HepG2 (cell line): ENCODE data around the gene BABAM2. TPM values are rescaled to one million over a fixed set of nuclear protein-coding genes. Genes with fewer than 3 reads are reported as not detected.
A peak's percentile ranks its signal among the peaks of the same experiment; 100 is the strongest.

Experiments used
- ATAC-seq: fragments of 200-7000 bp; cut with Tn5 transposase; 3 replicates; pipeline ENCODE4 v1.9.1; 2020; ENCODE audit warnings: mild to moderate bottlenecking, moderate library complexity
- BruUV-seq: library from RNA; stranded (reverse); fragments of 400-500 nt; replicated peaks from 2 replicates; lab custom pipeline; 2021; lab: Mats Ljungman, UMichigan
- CTCF ChIA-PET: fragments of 300-600 bp; formaldehyde crosslinking; extraction: SDS; loops from one replicate; lab custom pipeline; 2021; ENCODE audit warnings: low total read pairs, inconsistent platforms, low intra/inter-chr PET ratio; lab: Yijun Ruan, JAX
- POLR2A ChIA-PET: fragments of 350-600 bp; sonication (Branson Sonifier 250); formaldehyde crosslinking; loops from one replicate; lab custom pipeline; 2020; ENCODE audit warnings: antibody characterized with exemption, inconsistent platforms; lab: Yijun Ruan, JAX
- DNase-seq: peaks from one replicate; pipeline ENCODE4 v3.0.0-alpha.2; 2015; ENCODE audit warnings: low spot score
- FAIRE-seq: peaks from 3 replicates; lab custom pipeline; 2011; peaks lifted over from hg19 to GRCh38; lab: Jason Lieb, UNC
- H2AFZ ChIP-seq: one replicate; pipeline ENCODE4 v1.6.1; 2011; ENCODE audit warnings: low read length, inconsistent platforms
- H3K27ac ChIP-seq: fragments of 300-600 bp; 3 replicates; pipeline ENCODE4 v1.8.0; 2011; ENCODE audit warnings: mixed run types, mild to moderate bottlenecking, mixed read lengths, low read length, inconsistent platforms; ENCODE audit not compliant: insufficient read depth; ENCODE audit errors: extremely low read length
- H3K27me3 ChIP-seq, 2 experiments: fragments of 200-600 bp in 1 of 2; 2 replicates in 1 of 2; 3 replicates in 1 of 2; pipeline versions ENCODE4 v1.6.0 to v1.8.0; 2011; ENCODE audit warnings: low read length in 2 of 2, mild to moderate bottlenecking in 2 of 2, moderate library complexity in 2 of 2, inconsistent platforms in 1 of 2; ENCODE audit not compliant: insufficient read depth in 2 of 2, control insufficient read depth in 1 of 2
- H3K36me3 ChIP-seq, 2 experiments: fragments of 200-600 bp in 1 of 2; replicated peaks in 1 of 2; 2 replicates in 1 of 2; 3 replicates in 1 of 2; pipeline versions ENCODE4 v1.5.1 to v1.8.0; 2011; ENCODE audit warnings: low read length in 2 of 2, inconsistent platforms in 1 of 2; ENCODE audit not compliant: insufficient read depth in 2 of 2, control insufficient read depth in 1 of 2
- H3K4me1 ChIP-seq: 2 replicates; pipeline ENCODE4 v1.5.1; 2012; ENCODE audit warnings: low read length, inconsistent platforms; ENCODE audit not compliant: insufficient read depth
- H3K4me2 ChIP-seq: 2 replicates; pipeline ENCODE4 v1.6.0; 2011; ENCODE audit warnings: low read depth, low read length, inconsistent platforms
- H3K4me3 ChIP-seq, 3 experiments: fragments of 200-600 bp in 1 of 3; sonication (generic), shearing (Covaris generic) in 1 of 3; replicated peaks in 1 of 3; 2 replicates each; pipeline ENCODE4 v1.5.1; 2011 to 2016; ENCODE audit warnings: low read length in 3 of 3, inconsistent platforms in 2 of 3, low read depth in 2 of 3, mild to moderate bottlenecking in 2 of 3, control low read depth in 1 of 3, mixed read lengths in 1 of 3; ENCODE audit not compliant: insufficient read depth in 1 of 3
- H3K79me2 ChIP-seq: one replicate; pipeline ENCODE4 v1.6.1; 2011; ENCODE audit warnings: low read length, inconsistent platforms; ENCODE audit not compliant: insufficient read depth
- H3K9ac ChIP-seq: 2 replicates; pipeline ENCODE4 v1.6.0; 2011; ENCODE audit warnings: mild to moderate bottlenecking, low read depth, low read length, inconsistent platforms; ENCODE audit not compliant: insufficient read depth
- H3K9me3 ChIP-seq: 2 replicates; pipeline ENCODE4 v1.5.1; 2012; ENCODE audit warnings: mild to moderate bottlenecking, low read length
- H4K20me1 ChIP-seq: 2 replicates; pipeline ENCODE4 v1.6.0; 2011; ENCODE audit warnings: inconsistent platforms, mild to moderate bottlenecking, low read length, moderate library complexity; ENCODE audit not compliant: insufficient read depth
- ZBTB33 ChIP-seq: sonication (generic); formaldehyde crosslinking; IDR thresholded peaks from 2 replicates; pipeline ENCODE4 v1.4.0; 2020; ENCODE audit warnings: missing genetic modification reagents
- ZNF883 ChIP-seq: sonication (generic); formaldehyde crosslinking; IDR thresholded peaks from 2 replicates; pipeline ENCODE4 v1.5.1; 2020; ENCODE audit warnings: mild to moderate bottlenecking, missing genetic modification reagents; ENCODE audit errors: not compliant biosample characterization
- WGBS: methylation state at CpG from one replicate; pipeline ENCODE4 v1.1.6; 2017; ENCODE audit warnings: low lambda C conversion rate; 5-methylcytosine and 5-hydroxymethylcytosine counted together
- in situ Hi-C: cut with HindIII; loops from 2 replicates; pipeline ENCODE4 v1.10.0; 2017; ENCODE audit warnings: low pct_unique_long_range_greater_than_20kb; ENCODE audit not compliant: extremely low pct_ligation_motif_present
- intact Hi-C: fragments of 100-400 bp; cut with micrococcal nuclease; formaldehyde crosslinking; loops from one replicate; pipeline ENCODE4 v1.10.0; 2022; ENCODE audit not compliant: unreplicated experiment
- polyA plus RNA-seq, 8 experiments: library from polyadenylated mRNA; depleted of rRNA in 3 of 8; stranded (reverse) in 7 of 8; unstranded in 1 of 8; fragments of >200 nt; fragmentation: Illumina TruSeq in 4 of 8; extraction: Trizol in 4 of 8; gene quantifications; 2 replicates each; pipeline versions ENCODE4 v1.2.1 to v1.2.3, GENCODE V29; 2011 to 2016; ENCODE audit warnings: low read depth in 4 of 8, missing spikeins in 1 of 8, mixed read lengths in 1 of 8; ENCODE audit not compliant: insufficient read depth in 1 of 8
- total RNA-seq, 5 experiments: library from RNA; depleted of rRNA; stranded (reverse); fragments of >200 nt; fragmentation: Illumina TruSeq; extraction: Trizol; gene quantifications; 2 replicates each; pipeline ENCODE4 v1.2.3, GENCODE V29; 2016; ENCODE audit warnings: low read depth in 1 of 5

BABAM2 gene
- total and polyA plus RNA-seq, 2 of the 13 experiments (the other 11 are each of a cell fraction or from before 2014, with no cell fraction given) = 24.9 to 28.0 TPM

- Histone ChIP-seq H3K9ac (no peak overlapping the region), H4K20me1 (no peaks in the 10 kb centered on the region), H2AFZ (no peak overlapping the region), H3K4me1 (peaks cover 34% of the 10 kb centered on the region)
- no peak for ATAC-seq
- POLR2A ChIA-PET = no interaction called here
- 71% methylated on average over 17 of the region's 17 CpGs for WGBS
- BruUV-seq = no TSS peak
- intact Hi-C loops = no loop called here
- TF ChIP-seq ZNF883 (CRISPR knock-in tag) (no peak), ZBTB33 (CRISPR knock-in tag) (peak; percentile 86)
- TF ChIP-seq, all 625 proteins: peak for 1
- FAIRE-seq (no peak), DNase-seq (no peak)
- H3K4me3 ChIP-seq = no peak overlapping the region
- H3K4me2 ChIP-seq = no peak overlapping the region
- CTCF ChIA-PET = interaction anchor here (1.3 kb wide), 1 partner anchor 111 kb away, joined by 4 read pairs; no protein-coding TSS in a partner anchor
- in situ Hi-C loops = no loop called here
- H3K9me3 ChIP-seq = no peaks in the 10 kb centered on the region
- no peaks in the 10 kb centered on the region for H3K27me3 ChIP-seq
- H3K27ac ChIP-seq = no peak overlapping the region
- no peaks in the 10 kb centered on the region for H3K36me3 ChIP-seq
- H3K79me2 ChIP-seq = no peaks in the 10 kb centered on the region
These were observed 450.8 kb downstream of the BABAM2 start for GRCh38 chr2:28341208-28341891.
